Mammary epithelial cell (primary cell): ENCODE measurements around the gene VWC2L.

Experiments
- CTCF ChIP-seq, 2 donors: IDR thresholded peaks in 1 of 2; conservative IDR thresholded peaks in 1 of 2; 2 replicates each; pipeline ENCODE4 v1.5.1; 2011 to 2012; ENCODE audit warnings: inconsistent platforms in 2 of 2, low read length in 2 of 2, mild to moderate bottlenecking in 2 of 2, control low read depth in 1 of 2, low read depth in 1 of 2; ENCODE audit not compliant: insufficient read depth in 1 of 2; ENCODE audit errors: extremely low read depth in 1 of 2
- EZH2 ChIP-seq: IDR thresholded peaks from 2 replicates; pipeline ENCODE4 v1.6.1; 2012; ENCODE audit warnings: low read length, inconsistent platforms, borderline replicate concordance

GRCh38 chr2:214575030-214575429 lies 164.2 kb downstream of the VWC2L start:
- TF ChIP-seq CTCF (conservative IDR thresholded peaks at IDR 0.05 in 1 of 2, IDR thresholded peaks at IDR 0.05 in 1 of 2; ENCODE audit: extremely low read depth in 1 of 2, insufficient read depth in 1 of 2, low read depth in 1 of 2, low read length in 2 of 2): no peak
- TF ChIP-seq EZH2: no peak
